Ishikawa (cell line): ENCODE measurements around the gene MDFI.

Experiments used
- CEBPB ChIP-seq: IDR thresholded peaks from 2 replicates; pipeline ENCODE4 v1.6.1; 2012
- CREB1 ChIP-seq: IDR thresholded peaks from 2 replicates; pipeline ENCODE4 v1.6.1; 2012; ENCODE audit warnings: low read depth
- EGR1 ChIP-seq: IDR thresholded peaks from 2 replicates; pipeline ENCODE4 v1.6.1; 2012
- EP300 ChIP-seq: IDR thresholded peaks from 2 replicates; pipeline ENCODE4 v1.6.1; 2012; ENCODE audit warnings: borderline replicate concordance
- FOXM1 ChIP-seq: IDR thresholded peaks from 2 replicates; pipeline ENCODE4 v1.6.1; 2012; ENCODE audit warnings: low read depth, borderline replicate concordance
- NFIC ChIP-seq: IDR thresholded peaks from 2 replicates; pipeline ENCODE4 v1.6.1; 2012
- RAD21 ChIP-seq: IDR thresholded peaks from 2 replicates; pipeline ENCODE4 v1.6.1; 2012; ENCODE audit warnings: low read depth
- TAF1 ChIP-seq: IDR thresholded peaks from 2 replicates; pipeline ENCODE4 v1.6.1; 2012; ENCODE audit warnings: low read depth, mild to moderate bottlenecking
- TCF12 ChIP-seq: IDR thresholded peaks from 2 replicates; pipeline ENCODE4 v1.6.1; 2012; ENCODE audit warnings: low read depth
- TEAD4 ChIP-seq: IDR thresholded peaks from 2 replicates; pipeline ENCODE4 v1.6.1; 2012
- USF1 ChIP-seq: IDR thresholded peaks from 2 replicates; pipeline ENCODE4 v1.6.1; 2012
- YY1 ChIP-seq: IDR thresholded peaks from 2 replicates; pipeline ENCODE4 v1.6.1; 2012; ENCODE audit warnings: low read depth
- ZBTB7A ChIP-seq: IDR thresholded peaks from 2 replicates; pipeline ENCODE4 v1.6.1; 2012; ENCODE audit warnings: low read depth
- TF ChIP-seq, protein P1 (sequence below): IDR thresholded peaks from 2 replicates; pipeline ENCODE4 v1.6.1; 2012
- TF ChIP-seq, protein P2 (sequence below): IDR thresholded peaks from 2 replicates; pipeline ENCODE4 v1.6.1; 2012; ENCODE audit warnings: low read depth, mild to moderate bottlenecking

The MDFI gene

GRCh38 chr6:41650120-41650519 is 11.9 kb downstream of the MDFI start:
- TF ChIP-seq RAD21 (no peak), YY1 (no peak), TEAD4 (no peak), TCF12 (no peak), NFIC (no peak), TAF1 (no peak), EP300 (no peak), USF1 (no peak), EGR1 (no peak), CEBPB (no peak), CREB1 (no peak), FOXM1 (no peak)
- TF ChIP-seq, protein P1, sequence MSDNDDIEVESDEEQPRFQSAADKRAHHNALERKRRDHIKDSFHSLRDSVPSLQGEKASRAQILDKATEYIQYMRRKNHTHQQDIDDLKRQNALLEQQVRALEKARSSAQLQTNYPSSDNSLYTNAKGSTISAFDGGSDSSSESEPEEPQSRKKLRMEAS = no peak
- TF ChIP-seq, protein P2, sequence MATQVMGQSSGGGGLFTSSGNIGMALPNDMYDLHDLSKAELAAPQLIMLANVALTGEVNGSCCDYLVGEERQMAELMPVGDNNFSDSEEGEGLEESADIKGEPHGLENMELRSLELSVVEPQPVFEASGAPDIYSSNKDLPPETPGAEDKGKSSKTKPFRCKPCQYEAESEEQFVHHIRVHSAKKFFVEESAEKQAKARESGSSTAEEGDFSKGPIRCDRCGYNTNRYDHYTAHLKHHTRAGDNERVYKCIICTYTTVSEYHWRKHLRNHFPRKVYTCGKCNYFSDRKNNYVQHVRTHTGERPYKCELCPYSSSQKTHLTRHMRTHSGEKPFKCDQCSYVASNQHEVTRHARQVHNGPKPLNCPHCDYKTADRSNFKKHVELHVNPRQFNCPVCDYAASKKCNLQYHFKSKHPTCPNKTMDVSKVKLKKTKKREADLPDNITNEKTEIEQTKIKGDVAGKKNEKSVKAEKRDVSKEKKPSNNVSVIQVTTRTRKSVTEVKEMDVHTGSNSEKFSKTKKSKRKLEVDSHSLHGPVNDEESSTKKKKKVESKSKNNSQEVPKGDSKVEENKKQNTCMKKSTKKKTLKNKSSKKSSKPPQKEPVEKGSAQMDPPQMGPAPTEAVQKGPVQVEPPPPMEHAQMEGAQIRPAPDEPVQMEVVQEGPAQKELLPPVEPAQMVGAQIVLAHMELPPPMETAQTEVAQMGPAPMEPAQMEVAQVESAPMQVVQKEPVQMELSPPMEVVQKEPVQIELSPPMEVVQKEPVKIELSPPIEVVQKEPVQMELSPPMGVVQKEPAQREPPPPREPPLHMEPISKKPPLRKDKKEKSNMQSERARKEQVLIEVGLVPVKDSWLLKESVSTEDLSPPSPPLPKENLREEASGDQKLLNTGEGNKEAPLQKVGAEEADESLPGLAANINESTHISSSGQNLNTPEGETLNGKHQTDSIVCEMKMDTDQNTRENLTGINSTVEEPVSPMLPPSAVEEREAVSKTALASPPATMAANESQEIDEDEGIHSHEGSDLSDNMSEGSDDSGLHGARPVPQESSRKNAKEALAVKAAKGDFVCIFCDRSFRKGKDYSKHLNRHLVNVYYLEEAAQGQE = no peak

DNA sequence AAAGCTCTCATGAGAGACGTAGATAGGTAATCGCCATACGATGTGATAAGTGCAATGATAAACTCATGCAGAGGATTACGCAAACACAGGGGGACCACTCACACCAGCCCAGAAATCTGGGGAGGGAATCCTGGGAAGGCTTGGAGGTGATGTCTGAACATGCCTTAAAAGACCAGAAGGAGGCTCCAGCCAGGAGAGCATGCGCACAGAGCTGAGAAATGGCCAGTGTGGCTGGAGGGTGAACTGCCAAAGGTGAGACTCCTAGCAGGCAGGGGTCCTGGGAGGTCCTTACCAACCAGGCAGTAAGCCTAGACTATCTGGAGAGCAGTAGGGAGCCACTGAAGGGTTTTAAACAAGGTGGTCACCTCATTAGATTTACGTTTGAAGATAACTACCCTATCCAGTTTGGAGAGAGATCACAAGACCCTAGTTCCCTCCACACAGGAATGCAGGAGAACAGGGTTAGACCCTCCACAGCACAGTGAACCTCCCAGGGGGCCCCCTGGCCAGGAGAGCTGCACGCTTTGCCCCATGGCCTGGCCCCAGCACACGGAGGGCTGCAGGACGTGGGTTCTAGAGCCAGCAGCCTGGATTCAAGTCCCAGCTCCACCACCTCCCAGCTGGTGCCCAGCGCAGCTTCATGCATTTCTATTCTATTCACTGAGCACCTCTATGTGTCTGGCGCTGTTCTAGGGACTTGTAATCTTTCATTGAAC is 13.1 kb downstream of the MDFI start:
- TF ChIP-seq NFIC (no peak), USF1 (no peak), CEBPB (no peak), TCF12 (no peak), EP300 (no peak), YY1 (no peak), TEAD4 (no peak), FOXM1 (no peak), TAF1 (no peak), CREB1 (no peak), ZBTB7A (no peak), EGR1 (no peak), RAD21 (no peak)
- TF ChIP-seq, protein P2 = no peak
- TF ChIP-seq, protein P1 = no peak

GRCh38 chr6:41651962-41652657 is 13.8 kb downstream of the MDFI start:
- TF ChIP-seq TEAD4 (no peak), CREB1 (no peak), ZBTB7A (no peak), YY1 (no peak), EGR1 (no peak), TCF12 (no peak), NFIC (no peak), CEBPB (no peak), EP300 (no peak), TAF1 (no peak), RAD21 (no peak), USF1 (no peak), FOXM1 (no peak)
- TF ChIP-seq, protein P2 = no peak
- TF ChIP-seq, protein P1 = no peak
